SK-N-SH treated with all-trans-retinoic acid at 6 μM for 48 hours (cell line): ENCODE measurements around the gene ATP11A.

ENCODE experiments used
- ATAC-seq: fragments of 200-7000 bp; cut with Tn5 transposase; 3 replicates; pipeline ENCODE4 v1.9.1; 2020; ENCODE audit warnings: mild to moderate bottlenecking, moderate library complexity
- ARNTL ChIP-seq: fragments of 450-650 bp; formaldehyde crosslinking; IDR thresholded peaks from 2 replicates; pipeline ENCODE4 v1.5.0; 2020; ENCODE audit warnings: low read depth, mild to moderate bottlenecking, moderate library complexity, borderline replicate concordance
- BACH2 ChIP-seq: fragments of 250-450 bp; sonication (Bioruptor Pico); IDR thresholded peaks from 2 replicates; pipeline ENCODE4 v1.9.0; 2021; ENCODE audit warnings: mild to moderate bottlenecking, borderline replicate concordance
- CREB5 ChIP-seq: fragments of 250-450 bp; sonication (Bioruptor Pico); IDR thresholded peaks from 2 replicates; pipeline ENCODE4 v1.5.1; 2020; ENCODE audit warnings: low read depth, mild to moderate bottlenecking, moderate library complexity
- CSDC2 ChIP-seq: fragments of 250-450 bp; sonication (Bioruptor Pico); IDR thresholded peaks from 2 replicates; pipeline ENCODE4 v1.5.0; 2020; ENCODE audit warnings: mild to moderate bottlenecking, moderate library complexity
- ESRRG ChIP-seq: fragments of 250-450 bp; sonication (Bioruptor Pico); IDR thresholded peaks from 2 replicates; pipeline ENCODE4 v1.6.1; 2021; ENCODE audit warnings: mild to moderate bottlenecking
- GLIS3 ChIP-seq: fragments of 250-450 bp; sonication (Bioruptor Pico); IDR thresholded peaks from 2 replicates; pipeline ENCODE4 v1.5.0; 2020; ENCODE audit warnings: mild to moderate bottlenecking, moderate library complexity
- ISL1 ChIP-seq: fragments of 250-450 bp; sonication (Bioruptor Pico); IDR thresholded peaks from 2 replicates; pipeline ENCODE4 v2.1.2; 2022; ENCODE audit warnings: mild to moderate bottlenecking, moderate library complexity
- OSR1 ChIP-seq: fragments of 250-450 bp; sonication (Bioruptor Pico); IDR thresholded peaks from 2 replicates; pipeline ENCODE4 v1.8.0; 2022; ENCODE audit warnings: moderate library complexity, mild to moderate bottlenecking, inconsistent platforms
- PATZ1 ChIP-seq: fragments of 250-450 bp; sonication (Bioruptor Pico); IDR thresholded peaks from 2 replicates; pipeline ENCODE4 v1.8.0; 2020; ENCODE audit warnings: mild to moderate bottlenecking, moderate library complexity, borderline replicate concordance
- PPARA ChIP-seq: fragments of 250-450 bp; sonication (Bioruptor Pico); IDR thresholded peaks from 2 replicates; pipeline ENCODE4 v1.5.0; 2020; ENCODE audit warnings: mild to moderate bottlenecking, borderline replicate concordance
- RARB ChIP-seq: fragments of 250-450 bp; sonication (Bioruptor Pico); IDR thresholded peaks from 2 replicates; pipeline ENCODE4 v1.8.0; 2021; ENCODE audit warnings: mild to moderate bottlenecking, moderate library complexity
- SNAI2 ChIP-seq: fragments of 250-450 bp; sonication (Bioruptor Pico); IDR thresholded peaks from 2 replicates; pipeline ENCODE4 v1.5.0; 2020; ENCODE audit warnings: mild to moderate bottlenecking, moderate library complexity
- TCF4 ChIP-seq: fragments of 250-450 bp; sonication (Bioruptor Pico); IDR thresholded peaks from 2 replicates; pipeline ENCODE4 v1.8.0; 2021; ENCODE audit warnings: mild to moderate bottlenecking, moderate library complexity, borderline replicate concordance
- TOX ChIP-seq: fragments of 250-450 bp; sonication (Bioruptor Pico); IDR thresholded peaks from 2 replicates; pipeline ENCODE4 v1.8.0; 2021; ENCODE audit warnings: mild to moderate bottlenecking, moderate library complexity, borderline replicate concordance
- ZC3H10 ChIP-seq: fragments of 250-450 bp; sonication (Bioruptor Pico); IDR thresholded peaks from 2 replicates; pipeline ENCODE4 v1.5.1; 2021; ENCODE audit warnings: mild to moderate bottlenecking, moderate library complexity
- ZFP3 ChIP-seq: fragments of 250-450 bp; sonication (Bioruptor Pico); IDR thresholded peaks from 2 replicates; pipeline ENCODE4 v1.5.0; 2020; ENCODE audit warnings: mild to moderate bottlenecking, moderate library complexity
- ZFP30 ChIP-seq: fragments of 450-650 bp; formaldehyde crosslinking; IDR thresholded peaks from 2 replicates; pipeline ENCODE4 v1.5.0; 2022; ENCODE audit warnings: mild to moderate bottlenecking, moderate library complexity
- ZNF565 ChIP-seq: fragments of 450-650 bp; formaldehyde crosslinking; conservative IDR thresholded peaks from 2 replicates; pipeline ENCODE4 v1.5.0; 2020; ENCODE audit warnings: low read depth, mild to moderate bottlenecking, moderate library complexity
- ZNF70 ChIP-seq: fragments of 450-650 bp; formaldehyde crosslinking; IDR thresholded peaks from 2 replicates; pipeline ENCODE4 v1.5.0; 2020; ENCODE audit warnings: mild to moderate bottlenecking, moderate library complexity
- ZNF8 ChIP-seq: fragments of 450-650 bp; formaldehyde crosslinking; IDR thresholded peaks from 2 replicates; pipeline ENCODE4 v1.5.0; 2020; ENCODE audit warnings: mild to moderate bottlenecking, moderate library complexity
- TF ChIP-seq, protein P1 (sequence below): fragments of 250-450 bp; sonication (Bioruptor Pico); IDR thresholded peaks from 2 replicates; pipeline ENCODE4 v1.5.0; 2020; ENCODE audit warnings: mild to moderate bottlenecking, moderate library complexity
- TF ChIP-seq, protein P2 (sequence below): fragments of 250-450 bp; sonication (Bioruptor Pico); IDR thresholded peaks from 2 replicates; pipeline ENCODE4 v1.5.1; 2021; ENCODE audit warnings: mild to moderate bottlenecking, moderate library complexity
- TF ChIP-seq, protein P3 (sequence below): fragments of 250-450 bp; sonication (Bioruptor Pico); IDR thresholded peaks from 2 replicates; pipeline ENCODE4 v1.8.0; 2021; ENCODE audit warnings: low read depth, mild to moderate bottlenecking, moderate library complexity, borderline replicate concordance

The ATP11A gene

GRCh38 chr13:112887557-112887991 is 197.7 kb downstream of the ATP11A start:
- no peak for TF ChIP-seq TCF4 (CRISPR knock-in tag)
- TF ChIP-seq PATZ1 (CRISPR knock-in tag): no peak
- TF ChIP-seq ZFP30 (CRISPR knock-in tag): no peak
- TF ChIP-seq, protein P1, sequence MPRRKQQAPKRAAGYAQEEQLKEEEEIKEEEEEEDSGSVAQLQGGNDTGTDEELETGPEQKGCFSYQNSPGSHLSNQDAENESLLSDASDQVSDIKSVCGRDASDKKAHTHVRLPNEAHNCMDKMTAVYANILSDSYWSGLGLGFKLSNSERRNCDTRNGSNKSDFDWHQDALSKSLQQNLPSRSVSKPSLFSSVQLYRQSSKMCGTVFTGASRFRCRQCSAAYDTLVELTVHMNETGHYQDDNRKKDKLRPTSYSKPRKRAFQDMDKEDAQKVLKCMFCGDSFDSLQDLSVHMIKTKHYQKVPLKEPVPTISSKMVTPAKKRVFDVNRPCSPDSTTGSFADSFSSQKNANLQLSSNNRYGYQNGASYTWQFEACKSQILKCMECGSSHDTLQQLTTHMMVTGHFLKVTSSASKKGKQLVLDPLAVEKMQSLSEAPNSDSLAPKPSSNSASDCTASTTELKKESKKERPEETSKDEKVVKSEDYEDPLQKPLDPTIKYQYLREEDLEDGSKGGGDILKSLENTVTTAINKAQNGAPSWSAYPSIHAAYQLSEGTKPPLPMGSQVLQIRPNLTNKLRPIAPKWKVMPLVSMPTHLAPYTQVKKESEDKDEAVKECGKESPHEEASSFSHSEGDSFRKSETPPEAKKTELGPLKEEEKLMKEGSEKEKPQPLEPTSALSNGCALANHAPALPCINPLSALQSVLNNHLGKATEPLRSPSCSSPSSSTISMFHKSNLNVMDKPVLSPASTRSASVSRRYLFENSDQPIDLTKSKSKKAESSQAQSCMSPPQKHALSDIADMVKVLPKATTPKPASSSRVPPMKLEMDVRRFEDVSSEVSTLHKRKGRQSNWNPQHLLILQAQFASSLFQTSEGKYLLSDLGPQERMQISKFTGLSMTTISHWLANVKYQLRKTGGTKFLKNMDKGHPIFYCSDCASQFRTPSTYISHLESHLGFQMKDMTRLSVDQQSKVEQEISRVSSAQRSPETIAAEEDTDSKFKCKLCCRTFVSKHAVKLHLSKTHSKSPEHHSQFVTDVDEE (CRISPR knock-in tag): no peak
- no peak for TF ChIP-seq ARNTL (CRISPR knock-in tag)
- TF ChIP-seq ZNF8: no peak
- TF ChIP-seq ZNF70 (CRISPR knock-in tag): no peak
- TF ChIP-seq ISL1 (CRISPR knock-in tag): no peak
- no peak for TF ChIP-seq ZFP3 (CRISPR knock-in tag)
- TF ChIP-seq TOX (CRISPR knock-in tag): no peak
- no peak for TF ChIP-seq ESRRG (CRISPR knock-in tag)
- TF ChIP-seq ZNF565 (CRISPR knock-in tag): no peak
- no peak for TF ChIP-seq ZC3H10 (CRISPR knock-in tag)
- no peak for TF ChIP-seq GLIS3 (CRISPR knock-in tag)
- TF ChIP-seq SNAI2 (CRISPR knock-in tag): no peak
- TF ChIP-seq, protein P2, sequence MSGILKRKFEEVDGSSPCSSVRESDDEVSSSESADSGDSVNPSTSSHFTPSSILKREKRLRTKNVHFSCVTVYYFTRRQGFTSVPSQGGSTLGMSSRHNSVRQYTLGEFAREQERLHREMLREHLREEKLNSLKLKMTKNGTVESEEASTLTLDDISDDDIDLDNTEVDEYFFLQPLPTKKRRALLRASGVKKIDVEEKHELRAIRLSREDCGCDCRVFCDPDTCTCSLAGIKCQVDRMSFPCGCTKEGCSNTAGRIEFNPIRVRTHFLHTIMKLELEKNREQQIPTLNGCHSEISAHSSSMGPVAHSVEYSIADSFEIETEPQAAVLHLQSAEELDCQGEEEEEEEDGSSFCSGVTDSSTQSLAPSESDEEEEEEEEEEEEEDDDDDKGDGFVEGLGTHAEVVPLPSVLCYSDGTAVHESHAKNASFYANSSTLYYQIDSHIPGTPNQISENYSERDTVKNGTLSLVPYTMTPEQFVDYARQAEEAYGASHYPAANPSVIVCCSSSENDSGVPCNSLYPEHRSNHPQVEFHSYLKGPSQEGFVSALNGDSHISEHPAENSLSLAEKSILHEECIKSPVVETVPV (CRISPR knock-in tag): no peak
- no peak for ATAC-seq

- ATAC-seq: no peak
- no peak for TF ChIP-seq RARB
- TF ChIP-seq BACH2: no peak
- TF ChIP-seq CREB5 (CRISPR knock-in tag): no peak
- no peak for TF ChIP-seq ESRRG (CRISPR knock-in tag)
- TF ChIP-seq GLIS3 (CRISPR knock-in tag): no peak
- TF ChIP-seq CSDC2 (CRISPR knock-in tag): no peak
- TF ChIP-seq OSR1 (CRISPR knock-in tag): no peak
- no peak for TF ChIP-seq ZC3H10 (CRISPR knock-in tag)
- no peak for TF ChIP-seq TCF4 (CRISPR knock-in tag)
- no peak for TF ChIP-seq ZNF70 (CRISPR knock-in tag)
- TF ChIP-seq, protein P3, sequence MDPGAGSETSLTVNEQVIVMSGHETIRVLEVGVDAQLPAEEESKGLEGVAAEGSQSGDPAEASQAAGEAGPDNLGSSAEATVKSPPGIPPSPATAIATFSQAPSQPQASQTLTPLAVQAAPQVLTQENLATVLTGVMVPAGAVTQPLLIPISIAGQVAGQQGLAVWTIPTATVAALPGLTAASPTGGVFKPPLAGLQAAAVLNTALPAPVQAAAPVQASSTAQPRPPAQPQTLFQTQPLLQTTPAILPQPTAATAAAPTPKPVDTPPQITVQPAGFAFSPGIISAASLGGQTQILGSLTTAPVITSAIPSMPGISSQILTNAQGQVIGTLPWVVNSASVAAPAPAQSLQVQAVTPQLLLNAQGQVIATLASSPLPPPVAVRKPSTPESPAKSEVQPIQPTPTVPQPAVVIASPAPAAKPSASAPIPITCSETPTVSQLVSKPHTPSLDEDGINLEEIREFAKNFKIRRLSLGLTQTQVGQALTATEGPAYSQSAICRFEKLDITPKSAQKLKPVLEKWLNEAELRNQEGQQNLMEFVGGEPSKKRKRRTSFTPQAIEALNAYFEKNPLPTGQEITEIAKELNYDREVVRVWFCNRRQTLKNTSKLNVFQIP: no peak
- TF ChIP-seq, protein P1 (CRISPR knock-in tag): no peak
- no peak for TF ChIP-seq ZFP30 (CRISPR knock-in tag)
- no peak for TF ChIP-seq PPARA
- no peak for TF ChIP-seq ISL1 (CRISPR knock-in tag)
- no peak for TF ChIP-seq SNAI2 (CRISPR knock-in tag)
- no peak for TF ChIP-seq ZNF565 (CRISPR knock-in tag)
Measured at GRCh38 chr13:112888238-112889111, 198.6 kb downstream of the ATP11A start.
